Calu3 (cell line): ENCODE data around the gene TPRA1. TPM values are rescaled to one million over a fixed set of nuclear protein-coding genes. Genes with fewer than 3 reads are reported as not detected.

Source experiments
- BruUV-seq: library from RNA; stranded (reverse); fragments of 400-500 nt; replicated peaks from 2 replicates; lab custom pipeline; 2021; lab: Mats Ljungman, UMichigan
- CTCF ChIA-PET: fragments of 300-600 bp; sonication (Branson Sonifier 250); formaldehyde crosslinking; loops from one replicate; lab custom pipeline; 2022; ENCODE audit warnings: antibody characterized with exemption; lab: Charles Lee
- DNase-seq: peaks from one replicate; pipeline ENCODE4 v3.0.0; 2022
- H3K27ac Mint-ChIP-seq: one replicate; pipeline ENCODE4 v1.8.0; 2022; ENCODE audit warnings: mixed read lengths; ENCODE audit not compliant: unreplicated experiment
- H3K27me3 Mint-ChIP-seq: one replicate; pipeline ENCODE4 v1.8.0; 2022; ENCODE audit warnings: mixed read lengths; ENCODE audit not compliant: unreplicated experiment
- H3K36me3 Mint-ChIP-seq: one replicate; pipeline ENCODE4 v1.8.0; 2022; ENCODE audit warnings: mild to moderate bottlenecking, moderate library complexity, mixed read lengths; ENCODE audit not compliant: insufficient read depth, unreplicated experiment
- H3K4me1 Mint-ChIP-seq: one replicate; pipeline ENCODE4 v1.8.0; 2022; ENCODE audit warnings: mild to moderate bottlenecking, low read depth, mixed read lengths; ENCODE audit not compliant: unreplicated experiment
- H3K4me3 Mint-ChIP-seq: one replicate; pipeline ENCODE4 v1.8.0; 2022; ENCODE audit warnings: mild to moderate bottlenecking, low read depth, moderate library complexity, mixed read lengths; ENCODE audit not compliant: unreplicated experiment
- H3K9me3 Mint-ChIP-seq: one replicate; pipeline ENCODE4 v1.8.0; 2022; ENCODE audit warnings: low read depth, mixed read lengths; ENCODE audit not compliant: unreplicated experiment
- CTCF ChIP-seq: fragments of 200-600 bp; IDR thresholded peaks from one replicate; pipeline ENCODE4 v1.8.0; 2022; ENCODE audit warnings: antibody characterized with exemption; ENCODE audit not compliant: unreplicated experiment
- intact Hi-C: fragments of 100-400 bp; cut with micrococcal nuclease; formaldehyde crosslinking; loops from one replicate; pipeline ENCODE4 v1.10.0; 2022; ENCODE audit not compliant: unreplicated experiment
- total RNA-seq: library from RNA; stranded (reverse); gene quantifications from 2 replicates; pipeline ENCODE4 v1.2.3, GENCODE V29; 2022

TPRA1 gene
- total RNA-seq, 1 experiment from 2014 or later, result 66.4 TPM

DNA sequence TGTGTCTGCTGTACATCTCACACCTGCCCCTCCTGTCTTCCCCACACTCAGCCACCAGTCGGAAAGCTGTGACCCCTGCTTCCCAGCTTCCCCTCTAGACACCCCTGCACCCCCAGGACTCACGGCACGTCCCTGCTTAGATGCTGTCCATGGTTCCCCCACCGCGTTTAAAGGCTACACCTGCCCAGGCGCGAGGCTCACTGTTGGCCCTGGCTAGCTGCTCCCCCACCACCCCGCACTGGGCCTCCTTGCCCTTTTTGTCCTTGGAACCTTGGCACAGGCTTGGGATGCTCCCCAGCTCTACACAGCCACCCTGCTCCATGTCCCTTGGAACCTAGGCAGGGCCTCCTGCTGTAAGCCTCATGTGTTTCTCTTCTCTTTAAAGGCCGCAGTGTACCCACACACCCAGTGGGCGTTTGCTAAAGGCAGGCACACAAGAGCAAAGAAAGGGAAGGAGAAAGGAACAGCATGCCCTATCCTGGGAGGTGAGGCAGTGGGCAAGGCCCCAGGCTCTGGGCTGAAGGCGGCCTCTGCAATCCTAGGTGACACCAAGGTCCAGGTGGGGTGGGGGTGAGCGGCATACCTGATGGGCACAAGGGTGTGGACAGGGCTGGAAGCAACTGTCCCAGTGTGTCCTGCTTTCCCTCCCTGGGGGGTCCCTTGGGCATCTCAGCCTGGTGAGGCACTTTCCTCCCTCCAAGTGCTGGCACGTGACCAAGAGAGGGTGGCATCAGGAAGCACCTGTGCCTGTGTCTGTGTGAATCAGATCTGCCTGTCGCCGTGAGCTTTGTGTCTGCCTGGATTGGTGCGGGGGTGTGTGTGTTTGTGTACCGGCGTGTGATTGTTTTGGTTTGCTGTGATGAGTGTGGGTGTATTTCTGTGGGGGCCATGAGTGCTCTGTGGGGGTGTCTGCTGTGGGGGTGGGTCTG, 54.4 kb downstream of the TPRA1 start:
- intact Hi-C loops, result no loop called here
- no peak overlapping the region for H3K4me3 Mint-ChIP-seq
- no TSS peak for BruUV-seq
- H3K9me3 Mint-ChIP-seq, result no peaks in the 10 kb centered on the region
- CTCF ChIA-PET, result interaction anchor here (0.6 to 1.1 kb wide), 2 partner anchors 12 to 27 kb away, joined by 3 read pairs; no protein-coding TSS in a partner anchor
- no peaks in the 10 kb centered on the region for H3K36me3 Mint-ChIP-seq
- H3K27me3 Mint-ChIP-seq, result peaks cover 82% of the 10 kb centered on the region
- H3K4me1 Mint-ChIP-seq, result no peaks in the 10 kb centered on the region
- no peak for TF ChIP-seq CTCF
- DNase-seq, result no peak
- no peak overlapping the region for H3K27ac Mint-ChIP-seq

DNA sequence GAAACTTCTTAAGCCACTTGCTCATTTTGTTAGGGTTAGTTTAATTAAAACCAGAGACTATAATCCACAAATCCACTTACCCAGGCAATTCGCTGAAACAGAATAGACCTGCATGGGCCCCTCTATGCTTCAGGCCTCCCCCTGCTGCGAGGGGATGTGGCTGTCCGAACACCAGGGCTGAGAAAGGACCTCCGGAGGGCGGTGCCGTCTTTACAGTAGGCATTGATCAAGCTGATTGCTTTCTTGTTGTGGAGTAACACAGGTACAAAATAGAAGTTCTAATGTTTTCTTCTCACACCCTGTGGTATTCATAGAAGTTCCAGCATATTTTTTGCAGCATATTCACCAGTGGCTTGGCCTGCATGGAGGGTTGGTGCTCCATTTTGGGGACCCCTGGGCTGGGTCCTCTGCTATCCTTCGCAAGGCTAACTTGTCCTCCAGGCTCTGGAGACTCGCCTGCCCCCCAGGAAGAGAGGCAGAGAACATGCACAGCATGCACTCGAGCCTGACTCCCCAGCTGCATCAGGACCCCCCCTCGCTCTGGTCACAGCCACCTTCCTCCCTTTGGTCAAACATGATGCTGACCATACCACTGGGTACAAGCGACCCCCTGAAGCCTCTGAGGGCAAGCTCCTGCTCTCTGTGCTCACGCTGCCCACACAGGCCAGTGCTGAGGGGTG, 55.3 kb downstream of the TPRA1 start:
- Mint-ChIP-seq H3K27ac (no peak overlapping the region), H3K27me3 (peaks cover 82% of the 10 kb centered on the region), H3K4me1 (no peaks in the 10 kb centered on the region), H3K4me3 (no peak overlapping the region), H3K9me3 (no peaks in the 10 kb centered on the region), H3K36me3 (no peaks in the 10 kb centered on the region)
- TF ChIP-seq CTCF, result no peak
- DNase-seq, result no peak
- BruUV-seq, result no TSS peak
- intact Hi-C loops, result no loop called here
- CTCF ChIA-PET, result interaction anchor here (1.1 kb wide), 1 partner anchor 13 kb away, joined by 3 read pairs; no protein-coding TSS in a partner anchor

GRCh38 chr3:127534564-127534963, 56.0 kb downstream of the TPRA1 start:
- intact Hi-C loops, result no loop called here
- no peaks in the 10 kb centered on the region for H3K36me3 Mint-ChIP-seq
- no peak for TF ChIP-seq CTCF
- no TSS peak for BruUV-seq
- CTCF ChIA-PET, result no interaction called here
- H3K27ac Mint-ChIP-seq, result no peak overlapping the region
- H3K27me3 Mint-ChIP-seq, result peaks cover 82% of the 10 kb centered on the region
- H3K4me1 Mint-ChIP-seq, result no peaks in the 10 kb centered on the region
- DNase-seq, result no peak
- H3K4me3 Mint-ChIP-seq, result no peak overlapping the region
- H3K9me3 Mint-ChIP-seq, result no peaks in the 10 kb centered on the region

DNA sequence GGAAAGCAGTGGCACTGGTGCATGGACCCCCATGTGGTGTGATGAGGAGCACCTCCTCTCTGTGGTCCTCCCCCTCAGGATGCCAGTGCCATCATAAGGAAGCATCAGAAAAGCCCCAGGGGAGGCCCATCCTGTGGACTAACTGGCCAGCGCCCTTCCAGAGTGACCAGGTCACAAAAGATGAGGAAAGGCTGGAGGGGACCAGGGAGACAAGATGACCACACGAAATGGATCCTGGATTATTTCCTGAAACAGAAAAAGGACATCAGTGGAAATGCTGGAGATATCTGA, 56.4 kb downstream of the TPRA1 start:
- Mint-ChIP-seq H3K27ac (no peak overlapping the region), H3K4me1 (no peaks in the 10 kb centered on the region), H3K27me3 (peaks cover 82% of the 10 kb centered on the region), H3K36me3 (no peaks in the 10 kb centered on the region), H3K4me3 (no peak overlapping the region), H3K9me3 (no peaks in the 10 kb centered on the region)
- BruUV-seq, result no TSS peak
- intact Hi-C loops, result no loop called here
- no peak for TF ChIP-seq CTCF
- CTCF ChIA-PET, result no interaction called here
- no peak for DNase-seq
